ENCODE measurements around the gene KDM4E.
"Not testable (repeated sequence)": the region's sequence is repeated elsewhere in the genome, so short reads cannot be mapped to it uniquely, and the experiment has no call there.

DNA sequence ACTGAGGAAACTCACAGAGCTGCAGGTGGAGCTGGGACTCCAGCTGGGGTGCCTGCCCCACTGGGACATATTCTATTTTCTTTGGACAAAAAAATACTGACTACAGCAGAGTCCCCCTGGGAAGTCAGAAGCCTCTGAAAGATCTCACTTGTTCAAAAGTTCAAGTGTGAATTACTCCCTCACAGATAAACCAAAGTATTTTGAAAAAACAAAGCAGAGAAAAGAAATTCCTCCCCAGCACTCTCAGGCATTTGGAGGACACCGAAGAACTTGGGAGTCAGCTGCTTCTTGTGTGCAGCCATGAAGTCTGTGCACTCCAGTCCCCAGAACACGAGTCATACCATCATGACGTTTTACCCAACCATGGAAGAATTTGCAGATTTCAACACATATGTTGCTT lies 24.1 kb downstream of the KDM4E start, which contains the start of gene KDM4F:
- TF ChIP-seq, protein P1, sequence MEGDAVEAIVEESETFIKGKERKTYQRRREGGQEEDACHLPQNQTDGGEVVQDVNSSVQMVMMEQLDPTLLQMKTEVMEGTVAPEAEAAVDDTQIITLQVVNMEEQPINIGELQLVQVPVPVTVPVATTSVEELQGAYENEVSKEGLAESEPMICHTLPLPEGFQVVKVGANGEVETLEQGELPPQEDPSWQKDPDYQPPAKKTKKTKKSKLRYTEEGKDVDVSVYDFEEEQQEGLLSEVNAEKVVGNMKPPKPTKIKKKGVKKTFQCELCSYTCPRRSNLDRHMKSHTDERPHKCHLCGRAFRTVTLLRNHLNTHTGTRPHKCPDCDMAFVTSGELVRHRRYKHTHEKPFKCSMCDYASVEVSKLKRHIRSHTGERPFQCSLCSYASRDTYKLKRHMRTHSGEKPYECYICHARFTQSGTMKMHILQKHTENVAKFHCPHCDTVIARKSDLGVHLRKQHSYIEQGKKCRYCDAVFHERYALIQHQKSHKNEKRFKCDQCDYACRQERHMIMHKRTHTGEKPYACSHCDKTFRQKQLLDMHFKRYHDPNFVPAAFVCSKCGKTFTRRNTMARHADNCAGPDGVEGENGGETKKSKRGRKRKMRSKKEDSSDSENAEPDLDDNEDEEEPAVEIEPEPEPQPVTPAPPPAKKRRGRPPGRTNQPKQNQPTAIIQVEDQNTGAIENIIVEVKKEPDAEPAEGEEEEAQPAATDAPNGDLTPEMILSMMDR (IDR thresholded peaks at IDR 0.05), result not testable (repeated sequence)
- not testable (repeated sequence) for TF ChIP-seq POLR2A (IDR thresholded peaks at IDR 0.05)

Data from uterus (tissue), 2 donors.